ENCODE measurements around the gene GJB2.

The GJB2 gene

GRCh38 chr13:20188667-20189553 is 3.8 kb downstream of the GJB2 start:
- no peak overlapping the region for H3K4me3 ChIP-seq (replicated peaks; ENCODE audit: low read depth, low read length)
- DNase-seq (ENCODE audit: extremely low read depth, low read depth): no peak
- no peak for TF ChIP-seq CTCF (IDR thresholded peaks at IDR 0.05; ENCODE audit: low read depth, low read length, missing control alignments)

- no peak for TF ChIP-seq CTCF (IDR thresholded peaks at IDR 0.05; ENCODE audit: low read depth, low read length, missing control alignments)
- DNase-seq (ENCODE audit: extremely low read depth, low read depth): no peak
- no peak overlapping the region for H3K4me3 ChIP-seq (replicated peaks; ENCODE audit: low read depth, low read length)
Observed at GRCh38 chr13:20186771-20187170, 6.0 kb downstream of the GJB2 start.

- no peak for TF ChIP-seq CTCF (IDR thresholded peaks at IDR 0.05; ENCODE audit: low read depth, low read length, missing control alignments)
- no peak overlapping the region for H3K4me3 ChIP-seq (replicated peaks; ENCODE audit: low read depth, low read length)
- no peak for DNase-seq (ENCODE audit: extremely low read depth, low read depth)
Observed at GRCh38 chr13:20185366-20186056, 7.2 kb downstream of the GJB2 start.

GRCh38 chr13:20182231-20182846 is 10.4 kb downstream of the GJB2 start:
- peak; percentile 36 for DNase-seq (ENCODE audit: extremely low read depth, low read depth)
- TF ChIP-seq CTCF (IDR thresholded peaks at IDR 0.05; ENCODE audit: low read depth, low read length, missing control alignments): peak; percentile 85

GRCh38 chr13:20181188-20181587 is 11.6 kb downstream of the GJB2 start:
- no peak overlapping the region for H3K4me3 ChIP-seq (replicated peaks; ENCODE audit: low read depth, low read length)
- no peak for DNase-seq (ENCODE audit: extremely low read depth, low read depth)
- TF ChIP-seq CTCF (IDR thresholded peaks at IDR 0.05; ENCODE audit: low read depth, low read length, missing control alignments): no peak

More at GRCh38 chr13:20182231-20182846, 10.4 kb downstream of the GJB2 start:
- H3K4me3 ChIP-seq (replicated peaks; ENCODE audit: low read depth, low read length): no peak overlapping the region

GRCh38 chr13:20178156-20178555 is 14.6 kb downstream of the GJB2 start:
- no peak for DNase-seq (ENCODE audit: extremely low read depth, low read depth)
- H3K4me3 ChIP-seq (replicated peaks; ENCODE audit: low read depth, low read length): no peak overlapping the region
- no peak for TF ChIP-seq CTCF (IDR thresholded peaks at IDR 0.05; ENCODE audit: low read depth, low read length, missing control alignments)
